Heart right ventricle (tissue), 16 donors: ENCODE measurements around the gene CYP11A1. TPM values are rescaled to one million over a fixed set of nuclear protein-coding genes. Genes with fewer than 3 reads are reported as not detected.

Experiments
- ATAC-seq, 8 donors: fragments of 200-7000 bp; cut with Tn5 transposase; one replicate each; pipeline ENCODE4 v1.9.1; 2020; ENCODE audit warnings: mild to moderate bottlenecking in 8 of 8, moderate library complexity in 8 of 8, moderate number of reproducible peaks in 1 of 8
- DNase-seq, 2 donors: peaks; one replicate each; pipeline ENCODE4 v3.0.0-alpha.2; 2020
- H3K27ac ChIP-seq, 10 donors: fragments of 200-600 bp; sonication (generic) in 2 of 10; one replicate each; pipeline versions ENCODE4 v1.5.0 to v1.8.0; 2020 to 2022; ENCODE audit warnings: mild to moderate bottlenecking in 3 of 10
- H3K27me3 ChIP-seq, 7 donors: fragments of 200-600 bp; one replicate each; pipeline ENCODE4 v1.8.0; 2021 to 2022; ENCODE audit warnings: mild to moderate bottlenecking in 2 of 7
- H3K36me3 ChIP-seq, 9 donors: fragments of 200-600 bp; sonication (generic) in 1 of 9; one replicate each; pipeline versions ENCODE4 v1.5.0 to v1.8.0; 2020 to 2022; ENCODE audit warnings: mild to moderate bottlenecking in 2 of 9
- H3K4me1 ChIP-seq, 9 donors: fragments of 200-600 bp; sonication (generic) in 1 of 9; one replicate each; pipeline versions ENCODE4 v1.5.0 to v1.8.0; 2020 to 2022; ENCODE audit warnings: mild to moderate bottlenecking in 4 of 9
- H3K4me3 ChIP-seq, 10 donors: fragments of 200-600 bp; sonication (generic) in 2 of 10; one replicate each; pipeline versions ENCODE4 v1.5.0 to v1.8.0; 2020 to 2022; ENCODE audit warnings: mild to moderate bottlenecking in 7 of 10, moderate library complexity in 2 of 10
- H3K9me3 ChIP-seq, 11 donors: fragments of 200-600 bp in 10 of 11; sonication (generic) in 2 of 11; one replicate each; pipeline versions ENCODE4 v1.5.0 to v1.8.0; 2013 to 2022; ENCODE audit warnings: mild to moderate bottlenecking in 2 of 11, control low read depth in 1 of 11, moderate library complexity in 1 of 11
- CTCF ChIP-seq, 9 donors: fragments of 200-600 bp; sonication (generic) in 2 of 9; IDR thresholded peaks; one replicate each; pipeline versions ENCODE4 v1.5.0 to v1.8.0; 2021 to 2022; ENCODE audit warnings: antibody characterized with exemption in 9 of 9, mild to moderate bottlenecking in 5 of 9, moderate library complexity in 1 of 9
- WGBS, 2 donors: extraction: QIAGEN DNeasy Blood & Tissue Kit; methylation state at CpG; one replicate each; pipeline ENCODE4 v1.1.7; 2013; ENCODE audit warnings: inconsistent platforms in 1 of 2; 5-methylcytosine and 5-hydroxymethylcytosine counted together
- intact Hi-C, 10 donors: fragments of 100-400 bp; cut with DNase I; formaldehyde crosslinking; loops; one replicate each; pipeline versions ENCODE4 v1.11.1 to v1.14.2; 2022
- polyA plus RNA-seq, 2 donors: library from polyadenylated mRNA; stranded (reverse); fragments of 200-250 nt; gene quantifications; one replicate each; pipeline ENCODE4 v1.2.3, GENCODE V29; 2013
- total RNA-seq, 10 donors: library from RNA; stranded (reverse); fragmentation: NEBNext Ultra II Directional in 3 of 10; extraction: Animal tissue kit (Norgen Biotek cat#: 25700) in 3 of 10; gene quantifications; one replicate each; pipeline versions ENCODE4 v1.2.1 to v1.2.4, GENCODE V29; 2021 to 2023
- donor health status: Arrhythmogenic right ventricular cardiomyopathy.
- donor health status: ischemic (EF 13 %, LVEDD 7.1; RV severe dilation, severe dysfunction).
- donor health status: healthy with polysubstance abuse.
- donor health status: DM: no; HTN: yes; CAD: no.
- donor health status: DM: no; HTN: no; CAD: no.
- donor health status: ischemic (EF 25% LVEDD 6.9; RV normal size, moderate dysfunction).
- donor health status: ischemic (EF 25% LVEDD 5.7; RV mildly dilated, moderate dysfunction).
- donor health status: healthy.
- donor health status: DM: yes; HTN: yes; CAD: no.
- donor health status: Ischemic cardiomyopathy.
- donor health status: ischemic (EF 35%, LVEDD 5.7; RV mildly dilated, moderate dysfunction).
- donor health status: nonischemic (EF 11% LVEDD 7.7; RV severe dilation, severe dysfunction).
- donor health status: DM: yes; HTN: yes; CAD: no.
- donor health status: PGD.
- donor health status: ischemic (EF 29% LVEDD 5.4; RV normal size, mild dysfunction).
- donor health status: nonischemic (EF 23%, LVEDD 6.1; RV moderate dilation, normal function).

The CYP11A1 gene
- total and polyA plus RNA-seq, 12 donors: 0.06 to 3.6 (median 2.1) TPM

- 69 to 81% methylated on average over 2 of the region's 2 CpGs for WGBS, 2 donors
Measured at GRCh38 chr15:74381190-74381453, 13.7 kb upstream of the CYP11A1 start.

GRCh38 chr15:74380361-74381189 is 13.1 kb upstream of the CYP11A1 start:
- ATAC-seq: no peak
- Histone ChIP-seq H3K4me3 (no peak overlapping the region), H3K27me3 (no peaks in the 10 kb centered on the region), H3K4me1 (peaks cover 7 to 34% (median 16%) of the 10 kb centered on the region in 9 donors), H3K9me3 (no peaks in the 10 kb centered on the region), H3K27ac (no peak overlapping the region), H3K36me3 (no peaks in the 10 kb centered on the region)
- intact Hi-C loops: loop anchor here in 3 of 10 donors (5.0 to 10.0 kb wide), 4 partner anchors 57 to 387 kb away; no protein-coding TSS in a partner anchor
- TF ChIP-seq CTCF (IDR thresholded peaks at IDR 0.05): no peak
- WGBS, 2 donors: 73 to 76% methylated on average over 12 of the region's 12 CpGs
- no peak for DNase-seq

More at GRCh38 chr15:74381190-74381453, 13.7 kb upstream of the CYP11A1 start:
- Histone ChIP-seq H3K36me3 (no peaks in the 10 kb centered on the region), H3K9me3 (no peaks in the 10 kb centered on the region), H3K27me3 (no peaks in the 10 kb centered on the region), H3K4me3 (no peak overlapping the region), H3K27ac (no peak overlapping the region), H3K4me1 (peaks cover 8 to 39% (median 21%) of the 10 kb centered on the region in 9 donors)
- no peak for TF ChIP-seq CTCF (IDR thresholded peaks at IDR 0.05)
- no peak for ATAC-seq
- DNase-seq: no peak
- intact Hi-C loops: loop anchor here in 3 of 10 donors (5.0 to 10.0 kb wide), 4 partner anchors 56 to 386 kb away; no protein-coding TSS in a partner anchor

GRCh38 chr15:74378848-74379247 is 11.4 kb upstream of the CYP11A1 start:
- TF ChIP-seq CTCF (IDR thresholded peaks at IDR 0.05): no peak
- Histone ChIP-seq H3K4me3 (no peak overlapping the region), H3K27ac (no peak overlapping the region), H3K36me3 (no peaks in the 10 kb centered on the region), H3K9me3 (no peaks in the 10 kb centered on the region), H3K4me1 (peaks cover 7 to 33% (median 14%) of the 10 kb centered on the region in 9 donors), H3K27me3 (peaks cover 0 to 8% (median 0%) of the 10 kb centered on the region in 7 donors)
- intact Hi-C loops: loop anchor here in 6 of 10 donors (5.0 to 10.0 kb wide), 5 partner anchors 103 to 576 kb away; partner anchors contain the start of gene RPP25 (in 1 of the 6)
- ATAC-seq: no peak
- DNase-seq: no peak
- 35 to 49% methylated on average over 9 of the region's 9 CpGs for WGBS, 2 donors

GRCh38 chr15:74377831-74378766 is 10.7 kb upstream of the CYP11A1 start:
- H3K27me3 ChIP-seq: peaks cover 0 to 9% (median 0%) of the 10 kb centered on the region in 7 donors
- H3K27ac ChIP-seq: no peak overlapping the region
- ATAC-seq: no peak
- H3K9me3 ChIP-seq: no peaks in the 10 kb centered on the region
- H3K4me3 ChIP-seq: no peak overlapping the region
- intact Hi-C loops: loop anchor here in 6 of 10 donors (5.0 to 10.0 kb wide), 5 partner anchors 104 to 577 kb away; partner anchors contain the start of gene RPP25 (in 1 of the 6)
- H3K4me1 ChIP-seq: peaks cover 7 to 36% (median 16%) of the 10 kb centered on the region in 9 donors
- no peak for TF ChIP-seq CTCF (IDR thresholded peaks at IDR 0.05)
- no peak for DNase-seq
- WGBS, 2 donors: 82 to 87% methylated on average over 15 of the region's 15 CpGs
- H3K36me3 ChIP-seq: no peaks in the 10 kb centered on the region
